NCI-H1694 (cell line): ENCODE measurements around the gene CEP350.

Source experiments
- DNase-seq: peaks from one replicate; lab custom pipeline; 2025; lab: John Stamatoyannopoulos, UW

CEP350 gene

DNA sequence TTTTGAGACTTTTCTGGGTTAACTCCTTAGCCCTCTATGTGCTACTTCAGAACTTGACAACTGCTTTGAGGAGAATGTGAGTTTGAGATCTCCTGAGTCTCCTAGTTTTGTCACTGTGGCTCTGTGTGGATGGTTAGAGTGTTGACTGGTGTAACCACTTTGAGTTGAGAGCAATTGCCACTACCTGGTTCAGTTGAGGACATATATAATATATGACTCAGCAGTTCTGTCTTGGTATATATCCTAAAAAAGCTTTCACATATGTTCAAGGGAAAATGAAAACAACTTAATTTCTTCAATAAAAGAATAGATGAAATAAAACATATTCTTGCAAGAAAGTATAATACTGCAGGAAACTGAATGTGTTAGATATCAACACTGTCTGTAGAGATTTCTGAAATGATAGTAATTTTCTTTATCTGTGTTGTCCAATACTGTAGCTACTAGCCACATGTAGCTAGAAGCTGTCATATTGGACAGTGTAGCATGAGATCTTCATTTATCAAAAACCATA, 103.3 kb downstream of the CEP350 start:
- no peak for DNase-seq

DNA sequence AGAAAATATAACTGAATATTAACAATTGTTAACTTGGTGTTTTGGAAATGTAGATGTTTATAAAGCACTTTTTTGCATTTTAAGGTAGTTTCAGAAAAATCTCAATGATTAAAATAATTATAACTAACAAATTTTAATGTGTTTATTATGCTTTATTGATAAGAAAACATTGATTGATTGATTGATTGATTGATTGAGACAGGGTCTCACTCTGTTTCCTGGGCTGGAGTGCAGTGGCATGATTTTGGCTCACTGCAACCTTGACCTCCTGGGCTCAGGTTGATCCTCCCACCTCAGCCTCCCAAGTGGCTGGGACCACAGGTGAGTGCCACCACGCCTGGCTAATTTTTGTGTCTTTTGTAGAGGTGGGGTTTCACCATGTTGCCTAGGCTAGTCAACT, 106.4 kb downstream of the CEP350 start:
- no peak for DNase-seq

DNA sequence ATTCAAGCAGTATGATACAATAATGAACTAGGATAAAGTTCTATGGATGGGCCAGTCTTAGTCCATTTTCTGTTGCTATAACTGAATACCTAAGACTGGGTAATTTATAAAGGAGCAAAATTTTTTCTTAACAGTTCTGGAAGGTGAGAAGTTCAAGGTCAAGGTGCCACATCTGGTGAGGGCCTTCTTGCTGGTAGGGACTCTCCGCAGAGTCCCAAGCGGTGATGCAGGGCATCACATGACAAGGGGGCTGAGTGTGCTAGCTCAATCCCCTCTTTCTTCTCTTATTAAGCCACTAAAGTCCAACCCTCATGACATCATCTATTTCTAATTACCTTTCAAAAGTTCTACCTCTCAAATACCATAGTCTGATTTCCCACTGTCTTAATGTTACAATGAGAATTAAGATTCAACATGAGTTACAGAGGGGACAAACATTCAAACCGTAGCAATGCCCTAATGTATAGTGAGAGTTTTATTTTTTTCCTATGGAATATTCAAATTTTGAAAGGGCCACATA, 107.9 kb downstream of the CEP350 start:
- no peak for DNase-seq

DNA sequence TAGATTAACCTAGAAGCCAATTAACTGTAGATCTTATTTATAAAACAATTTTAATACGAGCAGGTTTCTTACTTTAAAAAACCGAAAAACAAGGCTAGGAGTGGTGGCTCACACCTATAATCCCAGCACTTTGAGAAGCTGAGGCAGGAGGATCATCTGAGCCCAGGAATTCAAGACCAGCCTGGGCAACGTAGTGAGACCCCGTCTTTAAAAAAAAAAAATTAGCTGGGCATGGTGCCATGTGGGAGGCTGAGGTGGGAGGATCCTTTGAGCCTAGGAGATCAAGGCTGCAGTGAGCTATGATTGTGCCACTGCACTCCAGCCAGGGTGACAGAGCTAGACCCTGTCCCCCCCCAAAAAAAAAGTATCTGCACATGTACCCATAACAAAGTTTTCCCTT, 110.8 kb downstream of the CEP350 start:
- DNase-seq = no peak

DNA sequence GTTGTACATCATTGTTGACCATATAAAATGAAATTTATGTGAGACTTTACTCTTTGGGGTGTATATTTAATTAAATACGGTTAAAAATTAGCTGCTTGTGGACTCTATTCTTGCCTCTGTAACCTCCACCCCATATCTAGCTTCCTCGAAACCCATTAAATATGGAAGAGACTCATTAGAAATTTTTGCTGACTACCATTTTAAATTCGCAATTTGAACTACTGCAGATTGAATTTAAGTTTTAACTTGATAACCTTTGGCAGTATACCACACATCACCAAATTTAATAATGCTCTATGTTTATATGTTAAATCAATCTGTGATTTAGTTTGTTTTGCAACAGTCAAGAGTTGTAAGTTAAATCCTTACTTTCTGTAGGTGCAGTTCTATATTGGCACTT, 111.5 kb downstream of the CEP350 start:
- no peak for DNase-seq

DNA sequence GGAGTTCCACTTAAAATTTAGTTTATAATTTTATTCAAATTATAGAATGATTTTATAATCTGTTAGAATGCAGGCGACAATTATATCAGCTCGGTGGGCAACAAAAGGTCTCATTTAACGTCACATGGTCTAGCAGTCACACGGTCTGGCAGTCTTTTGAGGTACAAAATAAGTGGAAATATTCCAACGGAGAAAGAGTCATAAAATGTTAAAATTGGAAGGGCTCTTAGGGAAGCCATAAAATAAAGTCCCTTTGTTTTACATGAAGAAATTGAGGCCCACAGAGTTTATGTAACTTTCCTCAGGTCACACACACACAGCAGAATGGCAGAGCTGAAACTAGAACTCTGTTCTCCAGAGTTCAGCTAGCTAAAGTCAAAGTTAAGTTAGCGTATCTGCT, 115.7 kb downstream of the CEP350 start:
- DNase-seq = no peak

DNA sequence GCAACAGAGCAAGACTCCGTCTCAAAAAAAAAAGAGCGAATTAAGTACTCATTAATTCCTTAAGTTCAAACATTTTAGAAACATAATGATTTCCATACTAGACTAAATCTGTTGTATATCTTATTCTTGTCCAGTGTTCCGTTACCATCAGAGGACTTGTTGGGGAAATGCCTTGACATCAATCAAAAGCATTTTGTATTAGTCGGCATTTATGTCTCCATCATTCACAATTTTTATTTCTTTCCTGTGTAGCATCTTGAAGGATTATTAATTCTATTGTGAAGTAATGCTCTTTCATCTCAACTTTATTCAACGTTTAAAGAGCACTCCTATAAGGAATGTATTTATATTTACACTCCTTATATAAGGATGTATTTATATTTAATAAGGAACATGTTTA, 117.1 kb downstream of the CEP350 start:
- no peak for DNase-seq

DNA sequence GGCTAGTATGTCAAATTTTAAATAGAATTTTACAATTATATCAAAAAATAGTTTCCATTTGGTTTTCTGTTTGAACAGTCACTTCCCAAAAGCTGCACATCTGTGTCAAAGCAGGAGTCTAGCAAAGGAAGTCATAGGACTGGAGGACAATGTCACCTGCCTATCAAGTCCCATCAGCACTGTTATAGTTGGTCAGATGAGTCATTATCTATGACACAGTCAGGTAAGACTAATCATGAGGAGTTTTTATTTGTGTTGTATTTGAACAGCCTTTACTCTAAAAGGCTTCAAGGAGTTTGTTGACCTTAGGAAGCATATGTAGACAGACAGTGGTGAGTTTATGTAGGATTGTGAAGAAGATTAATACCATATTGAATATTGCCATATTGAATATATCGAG, 125.8 kb downstream of the CEP350 start:
- no peak for DNase-seq

DNA sequence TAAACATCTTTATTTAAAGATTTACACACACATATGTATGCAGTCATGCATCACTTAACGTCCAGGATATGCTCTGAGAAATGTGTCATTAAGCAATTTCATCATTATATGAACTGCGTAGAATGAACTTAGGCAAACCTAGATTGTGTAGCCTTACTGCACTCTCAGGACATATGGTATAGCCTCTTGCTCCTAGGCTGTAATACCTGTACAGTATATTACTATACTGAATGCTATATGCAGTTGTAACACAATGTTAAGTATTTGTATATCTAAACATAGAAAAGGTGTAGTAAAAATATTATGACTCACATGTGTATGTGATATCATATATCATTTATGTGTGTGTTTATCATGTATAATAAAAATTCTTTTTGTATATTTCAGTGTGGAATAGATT, 126.9 kb downstream of the CEP350 start:
- no peak for DNase-seq

DNA sequence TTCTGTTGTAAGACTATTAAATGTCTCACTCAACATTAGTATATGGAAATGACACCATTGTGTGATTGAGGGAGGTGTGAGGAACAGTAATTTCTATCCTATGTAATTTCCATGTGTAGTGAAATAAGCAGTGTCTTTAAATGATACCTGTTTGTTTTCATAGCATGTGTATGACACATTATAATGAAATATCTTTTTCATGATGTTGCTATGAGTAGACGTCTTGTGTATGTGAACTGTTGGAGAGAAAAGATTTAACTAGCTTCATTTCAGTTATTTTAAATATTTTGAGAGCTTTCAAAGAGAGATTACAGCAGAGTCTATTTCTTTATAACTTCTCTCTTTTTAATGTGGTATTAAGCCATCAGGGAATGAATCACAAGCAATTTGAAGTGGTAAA, 128.6 kb downstream of the CEP350 start:
- DNase-seq = no peak

DNA sequence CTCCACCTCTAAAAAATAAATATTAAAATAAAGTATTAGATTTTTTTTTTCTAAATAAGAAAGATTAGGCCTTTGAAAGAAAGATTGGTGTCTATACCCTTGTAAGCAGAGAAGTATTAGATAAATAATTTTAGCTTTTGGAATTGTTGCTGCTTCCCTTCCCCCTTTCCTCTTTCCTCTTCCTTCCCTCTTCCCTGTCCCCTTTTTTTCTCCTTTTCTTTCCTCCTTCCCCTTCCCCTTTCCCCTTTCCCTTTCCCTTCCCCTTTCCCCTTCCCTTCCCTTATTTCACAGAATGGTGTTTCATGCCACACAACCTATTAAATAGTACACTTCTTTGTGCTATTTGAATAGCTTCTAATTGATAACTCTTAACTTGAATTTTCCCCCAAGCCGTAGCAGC, 130.3 kb downstream of the CEP350 start:
- no peak for DNase-seq

DNA sequence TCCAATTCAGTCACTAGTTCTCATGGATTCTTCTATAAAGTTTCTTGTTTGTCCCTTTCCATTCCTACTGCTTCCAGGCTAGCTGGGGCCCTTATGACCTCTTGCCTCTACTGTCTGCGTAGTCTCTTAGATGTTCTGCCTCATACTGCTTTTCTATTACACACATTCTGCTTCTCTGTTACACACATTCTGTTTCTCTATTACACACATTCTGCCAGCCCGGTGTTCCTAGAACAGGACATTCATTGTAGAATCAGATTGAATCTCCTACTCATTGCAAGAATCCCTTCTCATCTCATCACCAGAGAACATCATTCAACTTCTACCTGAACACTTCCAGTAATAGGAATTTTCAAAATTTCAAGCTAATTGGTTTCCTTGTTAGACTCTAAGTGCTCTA, 130.7 kb downstream of the CEP350 start:
- no peak for DNase-seq

DNA sequence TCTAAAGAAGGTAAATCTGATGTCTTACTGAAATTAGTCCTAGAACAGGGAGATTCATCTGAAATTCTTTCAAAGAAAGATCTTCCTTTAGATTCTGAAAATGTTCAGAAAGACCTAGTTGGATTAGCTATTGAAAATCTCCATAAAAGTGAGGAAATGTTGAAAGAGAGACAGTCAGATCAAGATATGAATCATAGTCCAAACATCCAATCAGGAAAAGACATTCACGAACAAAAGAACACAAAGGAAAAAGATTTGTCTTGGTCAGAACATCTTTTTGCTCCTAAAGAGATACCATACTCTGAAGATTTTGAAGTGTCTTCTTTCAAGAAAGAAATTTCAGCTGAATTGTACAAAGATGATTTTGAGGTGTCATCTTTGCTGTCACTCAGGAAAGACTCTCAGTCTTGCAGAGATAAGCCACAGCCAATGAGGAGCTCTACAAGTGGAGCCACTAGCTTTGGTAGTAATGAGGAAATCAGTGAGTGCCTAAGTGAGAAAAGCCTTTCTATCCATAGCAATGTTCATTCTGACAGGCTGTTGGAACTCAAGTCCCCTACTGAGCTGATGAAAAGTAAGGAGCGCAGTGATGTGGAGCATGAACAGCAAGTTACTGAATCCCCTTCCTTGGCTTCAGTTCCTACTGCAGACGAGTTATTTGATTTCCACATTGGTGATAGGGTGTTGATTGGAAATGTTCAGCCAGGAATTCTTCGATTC, 138.5 kb downstream of the CEP350 start:
- no peak for DNase-seq

DNA sequence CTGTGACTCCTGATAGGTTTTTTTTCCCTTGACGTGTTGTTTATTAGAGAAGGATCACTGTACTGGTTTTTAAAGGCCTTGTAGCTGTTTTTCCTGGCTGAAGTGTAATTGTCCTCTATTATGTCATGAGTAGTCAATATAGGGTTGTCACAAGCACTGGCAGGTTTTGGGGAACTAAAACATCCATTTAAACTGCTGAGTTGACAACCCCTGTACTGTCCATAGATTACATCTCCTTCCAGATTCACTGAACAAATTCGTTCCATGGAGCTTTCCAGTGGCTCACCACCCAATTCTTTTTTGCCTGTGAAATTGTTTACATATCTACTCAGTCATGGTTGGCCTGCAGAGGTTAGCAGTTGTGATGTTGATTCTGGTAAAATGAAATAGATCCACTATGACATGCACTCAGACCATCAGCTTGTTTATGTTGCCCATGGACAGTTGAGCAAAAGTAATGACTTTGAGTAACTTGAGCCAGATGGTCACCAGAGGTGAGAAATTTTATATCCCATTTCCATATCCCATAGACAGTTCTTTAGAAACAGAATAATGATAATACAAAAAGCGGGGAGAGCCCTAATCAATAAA, 140.2 kb downstream of the CEP350 start:
- DNase-seq = no peak

DNA sequence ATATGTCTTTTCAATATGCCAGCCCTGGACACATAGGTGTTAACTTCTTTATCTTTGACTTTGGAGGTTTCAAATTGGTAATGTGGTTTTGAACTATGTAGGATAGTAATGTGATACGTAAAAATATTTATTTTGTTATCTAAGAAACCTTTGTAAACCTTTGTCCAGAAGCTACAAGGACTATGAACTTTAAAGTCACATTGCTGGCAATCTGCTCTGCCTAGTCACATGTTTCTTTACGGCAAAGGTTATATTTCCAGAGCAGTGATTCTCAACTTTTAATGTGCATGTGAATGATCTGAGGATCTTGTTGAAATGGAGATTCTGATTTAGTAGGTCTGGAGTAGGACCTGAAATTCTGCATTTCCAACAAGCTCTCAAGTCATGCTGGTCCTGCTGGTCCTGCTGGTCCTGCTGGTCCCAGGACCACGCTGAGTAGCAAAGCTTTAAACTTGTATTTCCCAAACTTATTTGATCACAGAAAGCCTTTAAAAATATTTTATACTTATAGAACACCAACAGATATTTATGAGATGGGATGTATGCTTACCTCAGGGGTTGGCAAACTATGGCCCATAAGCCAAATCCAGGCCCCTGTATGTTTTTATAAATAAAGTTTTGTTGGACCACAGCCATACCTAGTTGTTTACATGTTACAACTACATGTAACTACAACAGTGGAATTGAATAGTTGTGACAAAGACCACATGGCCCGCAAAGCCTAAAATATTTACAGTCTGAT, 142.1 kb downstream of the CEP350 start:
- DNase-seq = no peak

DNA sequence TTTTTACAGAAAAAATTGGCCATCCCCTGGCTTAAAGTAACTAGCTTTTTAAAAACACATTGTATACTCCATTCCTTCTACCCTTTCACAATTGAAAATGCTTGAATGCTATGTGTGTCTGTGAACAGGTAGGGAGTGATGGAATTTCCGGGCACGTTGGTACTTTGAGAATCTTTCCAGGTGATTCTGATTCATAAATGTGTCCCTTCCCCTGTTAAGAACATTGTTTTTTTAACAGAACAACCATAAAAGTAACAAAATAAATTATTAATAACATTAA, 142.7 kb downstream of the CEP350 start:
- no peak for DNase-seq

DNA sequence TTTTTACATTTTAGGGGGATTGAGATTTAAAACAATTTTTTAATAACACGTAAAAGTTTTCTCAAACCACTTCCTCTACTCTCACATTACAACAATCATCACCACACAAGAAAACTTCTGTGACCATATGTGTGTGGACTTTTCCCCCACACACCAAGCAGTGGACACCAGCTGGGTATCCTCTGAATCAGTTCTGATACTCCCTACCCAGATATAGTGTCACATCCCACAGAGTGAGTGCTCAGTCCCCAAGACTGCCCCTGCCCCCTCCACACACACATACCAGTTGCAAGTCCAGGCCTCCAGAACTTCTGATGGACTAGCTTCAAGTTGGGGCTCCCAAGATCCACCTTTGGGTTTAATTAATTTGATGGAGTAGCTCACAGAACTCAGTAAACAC, 146.8 kb downstream of the CEP350 start:
- DNase-seq = no peak

DNA sequence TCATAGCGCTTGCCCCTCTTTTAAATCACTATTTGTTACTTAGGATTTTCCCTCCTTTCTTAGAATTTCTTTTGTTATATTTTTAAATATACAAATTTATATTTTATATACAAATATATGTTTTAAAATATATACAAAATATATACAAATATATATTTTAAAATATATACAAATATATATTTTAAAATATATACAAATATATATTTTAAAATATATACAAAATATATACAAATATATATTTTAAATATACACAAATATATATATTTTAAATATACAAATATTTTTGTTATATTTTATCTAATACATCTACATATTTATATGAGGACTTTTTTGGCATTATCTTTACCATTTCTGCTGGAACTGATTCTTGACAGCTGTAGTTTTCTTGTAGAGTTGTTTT, 149.2 kb downstream of the CEP350 start:
- no peak for DNase-seq

DNA sequence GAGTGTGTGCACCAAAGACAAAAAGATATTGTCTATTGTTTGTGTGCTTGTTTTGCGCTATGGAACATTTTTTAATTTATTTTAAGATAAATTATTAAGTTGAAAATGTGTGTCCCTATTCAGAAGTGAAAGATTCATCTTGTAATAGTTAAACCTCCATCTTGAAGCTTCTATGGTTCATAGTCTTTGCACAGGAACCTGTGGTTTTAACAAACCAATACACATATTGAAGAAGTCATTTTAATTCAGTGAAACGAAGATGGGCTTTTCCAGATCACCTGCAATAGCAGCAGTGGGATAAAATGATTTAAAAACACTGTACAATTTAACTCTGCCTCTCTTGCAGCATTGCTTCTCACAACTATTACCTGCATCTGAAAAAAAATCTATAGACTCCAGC, 157.5 kb downstream of the CEP350 start:
- DNase-seq = no peak

DNA sequence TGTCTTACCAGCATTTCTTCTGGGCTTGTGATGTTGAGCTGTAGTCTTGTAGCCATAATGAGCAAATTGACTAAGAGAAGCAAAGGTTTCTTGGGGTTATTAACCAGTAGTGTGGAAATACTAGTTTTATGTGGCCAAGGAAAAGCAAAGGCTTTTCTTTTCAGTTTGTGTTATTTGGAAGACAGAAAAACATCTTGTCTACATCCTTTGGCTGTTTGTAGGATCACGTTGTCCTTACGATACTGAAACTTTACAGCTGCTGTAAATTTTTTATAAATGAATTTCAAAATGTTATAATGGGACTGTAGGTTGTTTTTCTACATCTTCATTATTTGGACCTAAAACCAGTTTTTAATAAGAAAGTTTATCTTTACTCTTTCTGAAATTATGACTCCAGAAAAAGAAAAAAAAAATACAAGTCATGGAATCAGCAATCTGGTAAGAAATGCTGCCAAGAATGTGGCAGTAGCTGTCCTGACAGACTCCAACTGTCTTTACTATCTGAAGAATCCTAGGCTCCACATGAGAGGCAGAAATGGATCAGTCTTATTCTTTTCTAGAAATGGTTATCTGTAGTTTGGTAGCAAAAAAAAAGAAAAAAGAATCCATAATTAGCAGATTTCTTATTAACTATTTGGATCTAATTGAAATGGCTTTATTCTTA, 158.5 kb downstream of the CEP350 start:
- no peak for DNase-seq

DNA sequence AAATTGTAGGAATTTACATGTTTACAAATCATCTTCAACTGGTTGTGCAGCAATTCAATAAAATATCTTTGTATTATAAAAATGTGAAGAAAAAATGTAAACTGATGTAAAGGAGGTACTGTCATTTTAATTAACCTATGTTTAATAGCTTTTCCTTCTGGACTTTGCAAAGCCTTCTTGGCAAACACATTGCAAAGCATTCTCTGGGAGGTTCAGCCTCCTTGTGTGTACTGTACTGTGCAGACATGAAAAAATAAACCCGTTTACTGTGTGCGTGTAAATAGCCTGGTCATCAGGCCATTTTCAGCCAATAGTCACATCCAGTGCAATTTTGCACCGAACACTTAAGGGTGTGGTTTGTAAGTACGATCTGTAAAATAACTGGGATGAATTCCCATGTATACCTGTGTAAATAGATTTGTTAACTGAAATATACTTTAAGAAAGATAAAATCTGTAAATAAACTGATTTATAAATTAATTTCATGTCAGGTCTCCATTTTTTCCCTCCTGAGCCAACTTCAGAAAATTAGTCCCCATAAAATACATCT, 159.9 kb downstream of the CEP350 start:
- DNase-seq = no peak

DNA sequence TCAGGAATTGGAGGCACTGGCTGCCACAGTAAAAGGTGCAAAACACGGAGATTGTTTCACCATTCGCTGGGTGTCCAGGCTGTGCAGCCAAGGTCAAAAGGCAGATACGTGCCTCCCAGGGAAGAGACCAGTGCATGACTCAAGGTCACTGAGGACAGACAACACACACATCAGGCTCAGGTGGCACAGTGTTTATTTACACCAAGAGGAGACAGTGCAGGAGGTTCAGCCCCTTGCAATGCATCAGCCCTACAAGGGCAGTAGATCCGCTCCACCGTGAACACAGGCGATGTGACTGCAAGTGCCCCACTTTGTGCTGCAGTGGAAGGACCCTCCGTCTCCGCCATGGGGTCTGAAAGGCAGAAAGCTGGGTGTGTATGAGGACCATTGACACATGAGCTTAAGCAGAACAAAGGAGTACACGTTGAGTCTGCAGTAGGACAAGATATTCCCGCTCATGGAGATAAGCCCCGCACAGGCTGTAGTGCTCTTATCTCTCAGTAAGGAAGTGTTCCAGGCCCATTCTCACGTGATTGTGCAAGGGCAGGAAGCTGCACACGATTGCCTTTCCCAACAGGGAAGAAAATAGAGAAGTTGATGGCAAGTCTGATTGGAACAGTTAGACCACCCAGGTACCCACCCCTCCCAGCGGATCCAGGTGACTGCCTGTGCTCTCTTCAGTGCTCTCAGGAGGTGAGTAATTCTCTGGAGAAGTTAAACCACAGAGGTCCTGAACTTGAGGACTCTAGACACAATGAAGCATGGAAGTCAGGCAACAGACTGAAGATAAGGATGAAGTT, 162.6 kb downstream of the CEP350 start:
- DNase-seq = no peak
